T-helper 9 cell (primary cell): ENCODE measurements around the gene BPIFB3.

Experiments
- DNase-seq: peaks from one replicate; pipeline ENCODE4 v3.0.0-alpha.2; 2020
- total RNA-seq, 2 donors: gene quantifications; one replicate each; lab custom pipeline; 2026; lab: John Stamatoyannopoulos, UW

Gene BPIFB3, protein sequence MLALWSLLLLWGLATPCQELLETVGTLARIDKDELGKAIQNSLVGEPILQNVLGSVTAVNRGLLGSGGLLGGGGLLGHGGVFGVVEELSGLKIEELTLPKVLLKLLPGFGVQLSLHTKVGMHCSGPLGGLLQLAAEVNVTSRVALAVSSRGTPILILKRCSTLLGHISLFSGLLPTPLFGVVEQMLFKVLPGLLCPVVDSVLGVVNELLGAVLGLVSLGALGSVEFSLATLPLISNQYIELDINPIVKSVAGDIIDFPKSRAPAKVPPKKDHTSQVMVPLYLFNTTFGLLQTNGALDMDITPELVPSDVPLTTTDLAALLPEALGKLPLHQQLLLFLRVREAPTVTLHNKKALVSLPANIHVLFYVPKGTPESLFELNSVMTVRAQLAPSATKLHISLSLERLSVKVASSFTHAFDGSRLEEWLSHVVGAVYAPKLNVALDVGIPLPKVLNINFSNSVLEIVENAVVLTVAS
- 0 reads per million in 2 donors for total RNA-seq

DNA sequence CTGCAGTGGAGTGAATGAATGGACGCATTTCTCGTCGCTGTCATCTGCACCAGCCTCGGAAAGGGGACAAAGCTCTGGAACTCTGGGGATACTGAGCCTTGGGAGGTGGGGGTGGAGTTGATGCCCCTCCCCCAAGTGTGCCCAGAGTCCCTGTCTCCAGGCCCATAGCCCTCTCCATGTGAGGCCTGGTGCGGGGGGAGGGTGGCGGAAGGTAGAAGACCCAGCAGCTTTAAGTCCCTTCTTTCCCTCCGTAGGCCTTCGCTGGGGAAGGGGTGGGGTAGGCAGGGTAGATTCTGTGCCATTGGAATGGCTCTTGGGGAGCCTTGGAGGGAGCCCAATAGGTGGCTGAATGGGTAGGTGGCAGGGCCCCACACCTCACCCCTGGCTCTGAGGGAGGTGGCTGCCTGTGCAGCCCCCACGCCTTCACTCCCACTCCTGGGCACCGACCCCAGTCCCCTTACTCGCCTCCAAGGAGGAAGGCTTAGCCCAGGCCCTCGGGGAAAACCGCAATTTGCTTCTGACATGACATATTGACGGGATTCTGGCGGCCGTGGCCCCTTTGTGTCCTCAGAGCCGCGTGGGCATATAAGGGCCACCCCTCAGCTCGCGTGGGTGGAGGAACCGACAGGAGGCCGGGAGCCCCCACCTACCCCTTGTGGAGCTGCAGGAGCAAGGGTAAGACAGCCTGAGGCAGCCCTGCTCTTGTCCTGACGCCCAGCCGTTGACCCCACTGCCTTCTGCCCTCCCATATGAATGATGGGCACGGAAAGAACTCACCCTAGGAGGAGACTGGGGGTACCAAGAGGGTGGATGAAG lies at the start of gene BPIFB3:
BPIFB3 (plus strand) TSS at position 613 of the 816 bp plus-strand sequence. CDS start 1,533 bp downstream, outside the sequence.
- no peak for DNase-seq

DNA sequence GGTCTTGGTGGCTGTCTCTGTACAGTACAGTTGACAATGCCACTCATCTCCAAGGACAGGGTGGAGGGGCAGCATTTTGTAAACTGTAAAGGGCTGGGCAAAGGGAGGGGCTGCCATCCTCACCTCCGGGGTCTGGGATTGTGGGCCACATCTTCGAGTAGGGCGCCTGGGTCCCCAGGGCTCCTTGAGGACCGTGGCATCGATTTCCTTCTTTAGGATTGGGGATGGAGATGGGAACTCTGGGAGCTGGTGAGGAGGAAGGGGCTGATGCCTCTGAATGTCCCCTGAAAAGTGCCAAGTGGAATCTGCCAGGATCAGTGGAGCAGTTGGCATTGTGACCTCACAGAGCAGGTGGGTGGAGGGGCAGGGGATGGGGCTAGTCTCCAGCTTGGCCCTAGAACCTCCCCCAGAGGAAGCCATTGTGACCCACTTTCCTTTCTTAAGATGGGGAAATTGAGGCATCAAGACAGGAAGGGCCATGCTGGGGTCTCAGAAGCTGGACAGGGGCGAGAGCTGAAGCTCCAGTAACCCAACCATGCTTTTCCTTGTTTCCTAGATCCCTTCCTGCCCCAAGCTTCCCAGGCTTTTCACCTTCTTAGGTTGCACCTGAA lies 49.5 kb upstream of the BPIFB3 start, which contains the start of gene SUN5:
SUN5 (minus strand) TSS at position 293 of the 611 bp plus-strand sequence; CDS start at position 200, 93 bp downstream.
- no peak for DNase-seq

DNA sequence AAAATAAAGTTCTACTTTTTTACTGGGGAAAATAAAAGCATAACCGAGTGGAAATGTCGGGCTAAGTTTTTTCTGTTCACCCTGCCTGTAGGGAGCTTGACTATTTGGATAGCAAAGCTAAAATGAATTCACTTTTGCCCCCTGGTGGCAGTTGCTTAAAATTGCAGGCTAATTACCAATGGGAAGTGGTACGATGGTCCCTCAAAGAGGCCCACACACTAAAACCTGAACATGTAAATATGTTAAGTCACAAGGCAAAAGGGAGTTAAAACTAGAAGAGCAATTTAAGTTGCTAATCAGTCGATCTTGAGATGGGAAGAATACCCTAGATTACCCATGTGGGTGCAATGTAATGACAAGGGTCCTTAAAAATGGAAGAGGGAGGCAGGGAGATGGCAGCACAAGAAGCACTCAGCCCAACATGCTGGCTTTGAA lies 48.6 kb upstream of the BPIFB3 start:
- no peak for DNase-seq

DNA sequence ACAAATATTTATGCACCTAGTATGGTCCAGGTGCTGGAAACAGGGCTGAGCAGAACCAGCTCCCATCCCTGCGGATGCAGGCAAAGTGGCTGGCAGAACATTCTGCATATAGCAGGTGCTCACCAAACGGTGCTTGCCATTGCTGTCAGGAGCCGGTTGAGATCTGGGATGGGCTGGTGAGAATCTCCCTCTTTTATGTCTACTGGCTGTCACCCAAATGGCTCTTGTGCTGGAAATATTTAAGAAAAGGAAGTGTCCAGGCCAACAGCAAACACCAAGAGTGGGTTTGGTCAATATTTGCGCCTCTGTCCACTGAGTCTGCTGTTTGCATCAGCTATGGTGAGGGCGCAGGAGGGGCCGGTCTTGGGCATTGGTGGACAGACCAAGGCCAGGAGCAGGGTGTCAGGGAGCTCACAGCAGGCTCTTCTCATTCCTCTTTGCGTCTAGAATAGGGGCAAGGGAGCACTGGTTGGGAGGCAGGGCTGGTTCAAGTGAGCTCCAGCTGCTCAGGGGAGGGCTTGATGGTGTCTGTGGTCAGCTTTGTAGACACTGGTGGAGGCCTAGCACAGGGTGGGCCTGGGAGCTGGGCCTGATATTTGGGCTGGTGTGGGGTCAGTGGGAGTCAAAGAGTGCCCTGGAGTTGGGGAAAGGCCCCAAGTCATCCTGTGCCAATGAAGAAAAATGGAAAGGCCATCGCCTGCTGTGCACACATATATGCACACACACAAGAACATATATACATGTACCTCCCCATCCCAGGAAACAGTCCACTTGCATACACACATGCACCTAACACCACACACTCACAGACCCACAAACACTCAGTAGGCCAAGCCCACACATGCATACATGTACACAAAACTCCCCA lies 47.6 kb upstream of the BPIFB3 start:
- no peak for DNase-seq

DNA sequence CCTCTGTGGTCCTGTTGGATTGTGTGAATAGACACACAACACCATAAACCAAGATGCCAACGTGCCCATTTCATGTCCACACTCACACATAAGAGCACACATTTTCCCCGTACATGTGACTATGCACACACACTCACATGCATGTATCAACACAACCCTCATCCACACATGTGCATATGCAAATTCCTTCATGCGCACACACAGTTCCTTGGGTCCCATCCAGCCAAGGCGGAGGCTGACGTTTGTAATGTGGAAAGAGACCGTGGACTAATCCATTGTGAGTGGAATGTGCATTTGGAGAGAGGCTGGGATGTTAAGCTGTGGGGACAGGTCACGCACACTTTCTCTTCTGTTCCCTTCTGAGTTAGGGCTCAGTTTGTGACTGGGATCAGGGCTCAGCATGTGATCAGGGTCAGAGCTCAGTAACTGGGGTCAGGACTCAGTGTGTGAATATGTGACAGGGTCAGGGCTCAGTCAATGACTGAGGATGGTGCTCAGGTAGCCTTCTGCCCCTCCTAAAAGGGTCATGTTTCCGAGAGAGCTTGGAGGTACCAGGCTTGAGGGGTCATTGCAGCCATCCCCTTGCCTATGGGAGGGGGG lies 46.8 kb upstream of the BPIFB3 start:
- no peak for DNase-seq

DNA sequence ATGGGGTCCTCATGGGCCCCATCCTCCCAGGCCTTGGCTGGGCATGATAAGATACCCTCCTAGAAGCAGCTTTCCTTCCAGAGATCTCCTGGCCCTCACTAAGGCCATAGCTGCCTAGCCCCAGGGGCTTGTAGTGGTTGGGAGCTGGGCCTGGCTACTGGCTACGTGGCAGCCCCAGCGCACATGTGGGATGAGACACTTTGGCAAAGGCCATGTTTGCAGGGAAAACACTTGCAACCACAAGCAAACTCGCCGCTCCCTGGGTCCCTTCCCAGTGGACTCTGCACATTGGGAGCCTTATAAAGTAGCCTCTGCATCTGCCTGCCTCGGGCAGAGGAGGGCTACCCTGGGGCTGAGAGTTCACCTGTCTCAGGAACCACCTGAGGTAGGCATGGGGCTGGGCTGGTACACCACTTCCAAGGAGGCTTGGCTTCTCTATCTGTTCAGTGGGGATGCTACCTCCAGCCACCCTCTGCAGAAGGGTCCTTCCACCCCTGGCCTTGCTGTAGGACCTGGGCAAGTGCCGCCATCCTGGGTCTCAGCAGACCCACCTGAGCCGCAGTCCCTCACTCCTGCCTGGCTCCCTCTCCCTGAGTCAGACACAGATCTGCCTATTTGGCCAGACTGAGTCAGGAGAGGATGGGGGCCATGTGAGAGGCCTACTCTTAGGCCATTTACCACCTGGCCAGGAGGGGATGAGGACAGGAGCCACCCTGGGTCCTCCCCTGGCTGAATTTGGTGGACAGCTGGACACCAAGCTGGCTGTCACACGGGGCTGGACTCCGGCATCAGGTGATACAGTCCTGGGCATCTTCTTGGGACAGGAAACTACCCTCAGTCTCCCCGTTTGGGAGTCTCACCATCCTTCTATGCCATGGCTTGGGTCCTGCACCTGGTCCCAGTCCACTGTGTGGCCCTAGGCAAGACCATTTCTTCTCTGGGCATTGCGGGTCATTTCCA lies 46.0 kb upstream of the BPIFB3 start, which contains the start of gene BPIFB2:
BPIFB2 (plus strand) TSS at position 329 of the 960 bp plus-strand sequence. CDS start 871 bp downstream, outside the sequence.
- DNase-seq, result no peak

DNA sequence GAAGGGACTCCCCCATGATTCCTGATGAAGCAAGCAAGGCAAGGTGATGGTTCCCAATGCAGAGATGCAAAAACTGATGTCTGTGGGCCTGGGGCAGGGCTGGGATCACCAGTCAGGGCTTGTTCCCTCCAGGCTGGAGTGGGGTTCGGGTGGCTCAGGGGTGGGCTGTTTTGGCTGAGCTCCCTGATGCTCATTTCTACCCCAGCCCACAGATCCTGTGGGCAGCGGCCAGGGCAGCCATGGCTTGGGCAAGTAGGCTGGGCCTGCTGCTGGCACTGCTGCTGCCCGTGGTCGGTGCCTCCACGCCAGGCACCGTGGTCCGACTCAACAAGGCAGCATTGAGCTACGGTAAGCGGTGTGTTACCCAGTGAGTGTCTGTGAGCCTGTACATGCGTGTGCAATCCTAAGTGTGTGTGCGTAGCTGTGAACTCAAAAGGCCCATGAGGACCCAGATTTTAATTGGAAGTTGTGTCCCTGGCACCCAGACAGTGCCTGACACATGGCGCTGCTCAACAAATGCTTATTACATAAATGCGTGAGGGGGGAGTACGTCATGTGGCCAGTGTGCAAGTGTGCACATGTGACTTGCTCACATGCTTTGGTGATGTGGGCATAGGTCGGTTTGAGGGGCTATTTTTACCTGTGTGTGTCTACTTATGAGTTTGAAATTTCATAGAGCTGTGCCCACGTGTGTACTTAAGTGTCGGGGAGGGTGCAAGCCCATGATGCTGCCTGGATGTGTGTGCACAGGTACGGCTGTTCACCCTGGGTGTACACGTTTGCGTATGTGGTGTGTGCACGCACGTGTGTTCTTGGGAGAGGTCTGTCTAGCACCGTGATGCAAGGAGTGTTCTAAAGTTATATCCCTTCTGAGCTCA lies 45.1 kb upstream of the BPIFB3 start:
- DNase-seq, result no peak

DNA sequence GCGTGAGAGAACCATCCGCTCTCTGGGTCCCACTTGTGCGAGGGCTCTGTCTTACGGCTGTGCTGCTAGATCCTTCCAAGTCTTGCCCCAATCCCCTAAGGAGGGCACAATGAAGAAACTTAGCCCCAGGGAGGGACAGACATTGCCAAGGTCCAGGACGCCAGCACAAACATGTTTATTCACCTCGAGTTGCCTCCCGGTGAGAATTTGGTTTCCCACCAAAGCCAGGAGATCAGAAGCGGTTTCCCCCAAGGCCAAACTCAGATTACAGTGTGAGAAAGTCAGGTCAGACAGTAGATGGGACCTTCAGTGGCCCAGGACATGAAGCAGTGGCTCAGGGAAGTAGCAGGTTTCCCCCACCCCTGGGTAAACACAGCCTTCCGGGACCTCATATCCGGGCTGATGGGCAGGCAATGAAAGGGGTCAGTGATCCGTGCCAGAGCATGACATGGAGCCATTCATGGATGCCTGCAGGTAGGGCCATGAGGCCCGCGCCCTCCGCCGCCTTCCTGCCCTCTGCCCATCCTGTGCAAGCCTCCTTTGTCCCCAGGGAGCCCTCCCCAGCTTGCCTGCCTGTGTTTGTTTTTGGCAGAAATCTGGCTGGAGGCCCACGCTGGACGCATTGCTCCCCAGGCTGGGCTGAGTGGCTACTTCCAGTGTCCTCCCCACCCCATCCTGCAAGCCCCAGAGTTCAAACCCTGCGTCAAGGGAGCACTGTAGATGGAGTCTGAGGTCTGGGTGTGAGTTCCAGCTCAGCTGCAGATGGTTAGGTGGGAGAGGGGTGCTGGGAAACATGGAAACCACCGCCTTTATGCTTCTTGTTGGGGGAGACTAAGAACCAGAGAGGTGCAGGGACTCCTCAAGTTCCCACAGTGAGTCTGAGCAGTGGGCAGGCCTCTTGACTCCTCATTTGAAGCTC lies 44.2 kb upstream of the BPIFB3 start:
- no peak for DNase-seq

DNA sequence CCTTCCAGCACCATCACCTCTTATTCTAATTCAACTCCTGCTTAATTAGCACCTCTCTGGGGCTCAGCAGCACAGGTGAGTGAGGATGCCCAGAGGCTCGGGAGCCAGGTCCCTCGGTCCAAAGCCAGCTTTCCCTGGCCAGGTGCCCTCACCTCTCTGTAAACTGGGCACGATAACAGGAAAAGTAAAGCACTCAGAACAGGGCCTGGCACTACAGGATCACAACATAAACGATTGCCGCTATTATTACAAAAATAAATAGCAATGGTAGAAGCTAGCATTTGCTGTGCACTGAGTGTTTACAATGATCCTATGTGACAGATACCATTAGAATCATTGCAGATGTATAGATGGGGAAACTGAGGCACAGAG lies 43.6 kb upstream of the BPIFB3 start:
- no peak for DNase-seq

DNA sequence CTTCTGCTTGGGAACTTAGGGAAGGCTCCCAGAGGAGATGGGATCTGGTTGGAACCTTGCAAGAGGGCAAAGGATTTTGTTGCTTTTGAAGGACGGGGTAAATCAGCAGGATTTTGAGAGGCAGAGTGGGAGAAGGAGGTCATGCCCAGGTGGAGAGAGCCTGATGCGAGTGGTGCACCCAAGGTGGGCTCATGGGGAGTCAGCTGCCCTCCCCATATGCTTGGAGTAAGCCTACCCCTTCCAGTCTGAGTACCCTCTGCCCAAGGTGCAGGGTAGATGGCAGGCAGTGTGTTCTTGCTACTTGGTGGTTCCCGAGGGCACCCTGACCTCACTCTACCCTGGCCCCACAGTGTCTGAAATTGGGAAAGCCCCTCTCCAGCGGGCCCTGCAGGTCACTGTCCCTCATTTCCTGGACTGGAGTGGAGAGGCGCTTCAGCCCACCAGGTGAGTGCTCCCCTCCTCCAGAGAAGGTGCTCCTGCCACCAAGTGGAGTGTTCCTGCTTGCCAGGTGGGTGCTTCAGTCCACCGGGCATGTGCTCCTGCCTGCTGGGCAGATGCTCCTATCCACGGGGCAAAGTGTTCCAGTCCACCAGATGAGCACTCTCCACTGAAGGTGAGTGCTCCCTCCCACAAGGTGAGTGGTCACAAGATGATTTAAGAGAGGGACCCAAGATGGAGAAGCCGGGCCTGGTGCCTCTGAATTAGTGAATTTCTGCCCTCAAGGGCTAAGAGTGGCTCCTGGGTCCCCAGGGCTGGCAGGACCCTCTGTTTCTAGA lies 42.8 kb upstream of the BPIFB3 start:
- DNase-seq, result no peak

DNA sequence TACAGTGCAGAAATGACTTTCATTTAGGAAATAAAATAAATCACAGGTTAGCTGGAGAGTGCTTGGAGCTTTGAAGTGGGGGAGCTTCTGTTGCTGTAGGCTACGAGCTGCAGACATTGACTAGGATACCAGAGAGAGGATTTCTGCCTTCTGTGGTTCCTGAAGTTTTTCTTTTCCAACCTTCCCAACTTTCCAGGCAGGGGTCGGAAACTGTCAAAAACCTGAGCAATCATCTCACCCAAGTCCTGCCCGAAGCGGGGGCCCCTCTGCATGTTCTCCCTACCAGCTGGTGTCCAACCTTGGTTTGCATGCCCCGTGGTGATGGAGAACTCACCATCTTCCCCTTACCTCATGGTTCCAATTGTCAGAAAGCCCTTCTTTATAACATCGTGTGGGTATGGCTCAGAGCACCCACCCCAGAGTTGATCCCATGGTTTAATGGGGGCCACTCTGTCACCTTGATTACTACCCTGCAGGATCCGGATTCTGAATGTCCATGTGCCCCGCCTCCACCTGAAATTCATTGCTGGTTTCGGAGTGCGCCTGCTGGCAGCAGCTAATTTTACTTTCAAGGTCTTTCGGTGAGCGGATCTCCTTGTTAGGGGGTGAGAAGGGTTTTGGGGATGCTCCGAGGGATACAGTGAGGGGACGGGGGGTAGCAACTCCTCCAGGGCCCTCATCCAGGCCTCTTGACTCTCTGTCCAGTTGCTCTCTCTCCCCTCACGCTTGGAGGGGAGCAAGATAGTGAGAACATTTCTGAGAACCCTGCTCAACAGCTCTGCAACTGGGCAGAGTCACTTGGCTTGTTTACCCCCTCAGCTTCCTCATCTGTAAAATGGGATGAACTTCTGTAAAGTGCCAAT lies 41.1 kb upstream of the BPIFB3 start:
- DNase-seq, result no peak

DNA sequence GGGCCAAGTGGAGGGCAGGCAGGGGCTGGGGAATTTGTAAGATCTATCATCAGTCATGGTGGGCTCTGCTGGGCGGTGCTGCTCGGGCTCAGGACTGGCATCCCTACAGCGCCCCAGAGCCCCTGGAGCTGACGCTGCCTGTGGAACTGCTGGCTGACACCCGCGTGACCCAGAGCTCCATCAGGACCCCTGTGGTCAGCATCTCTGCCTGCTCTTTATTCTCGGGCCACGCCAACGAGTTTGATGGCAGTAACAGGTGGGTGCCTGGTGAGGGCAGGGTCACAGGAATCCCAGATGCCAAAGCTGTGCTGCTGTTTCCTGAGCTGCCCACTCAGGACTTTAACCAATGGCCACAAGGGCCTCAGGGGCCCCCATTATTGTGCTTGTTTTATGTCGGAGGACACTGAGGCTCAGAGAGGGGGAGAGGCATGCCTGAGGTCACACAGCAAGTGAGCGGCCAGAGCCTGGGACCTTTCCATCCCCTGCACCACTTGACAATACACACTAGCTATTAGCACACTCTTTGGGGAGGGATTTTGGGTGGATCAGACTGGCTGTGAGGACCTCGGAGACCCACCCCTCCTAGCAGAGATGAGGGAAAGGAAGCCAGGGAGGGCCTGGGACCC lies 39.9 kb upstream of the BPIFB3 start:
- DNase-seq, result no peak

DNA sequence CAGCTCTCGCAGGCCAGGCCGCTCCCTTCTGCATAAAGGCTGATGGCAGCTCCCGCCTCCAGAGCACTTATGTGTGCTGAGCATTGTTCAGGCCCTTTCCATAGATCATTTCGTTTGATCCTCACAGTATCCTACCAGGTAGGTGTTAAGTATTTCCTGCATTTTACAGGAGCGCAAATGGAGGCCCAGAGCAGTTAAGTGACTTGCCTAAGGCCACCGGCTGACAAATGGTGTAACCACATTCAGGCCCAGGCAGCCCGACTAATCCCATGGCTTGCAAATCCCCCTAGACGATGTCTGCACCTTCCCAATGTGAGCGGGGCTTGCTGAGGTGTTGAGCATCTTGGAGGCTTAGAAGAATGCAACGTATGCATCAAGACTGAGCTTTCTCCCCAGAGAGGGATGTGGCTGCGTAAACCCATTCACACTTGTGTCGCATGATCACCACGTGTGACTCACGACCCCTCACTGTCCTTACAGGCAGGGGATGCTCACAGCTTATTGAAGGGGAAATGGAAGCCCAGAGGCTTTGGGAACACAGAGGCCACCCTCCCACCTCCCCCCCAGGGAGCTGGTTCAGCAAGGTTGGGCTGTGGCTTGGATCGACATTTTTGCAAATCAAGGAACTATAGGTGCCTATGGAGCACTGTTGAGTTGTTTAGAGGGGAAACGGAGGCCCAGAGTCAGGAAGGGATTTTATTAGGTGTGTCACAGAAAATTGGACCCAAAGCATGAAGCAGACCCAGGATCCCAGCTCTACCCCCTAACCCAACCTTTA lies 39.2 kb upstream of the BPIFB3 start:
- DNase-seq, result no peak

DNA sequence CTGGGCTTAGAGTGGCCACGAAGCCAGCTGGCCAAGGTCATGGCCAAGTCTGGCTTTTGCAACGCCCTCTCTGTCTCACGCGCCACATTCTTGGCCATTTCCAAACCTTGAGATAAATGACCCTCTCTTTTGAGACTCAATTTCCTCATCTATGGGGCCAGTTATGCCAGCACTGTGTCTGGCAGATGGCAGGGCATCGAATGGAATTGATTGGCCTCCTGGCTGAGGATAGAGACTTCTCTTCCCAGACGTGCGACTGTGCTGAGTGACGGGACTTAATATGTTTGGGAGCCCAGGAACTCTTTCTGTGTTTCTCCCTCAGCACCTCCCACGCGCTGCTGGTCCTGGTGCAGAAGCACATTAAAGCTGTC lies 38.6 kb upstream of the BPIFB3 start:
- DNase-seq, result no peak
